ENCODE measurements around the gene CIAO3.
"Not testable (repeated sequence)": the region's sequence is repeated elsewhere in the genome, so short reads cannot be mapped to it uniquely, and the experiment has no call there.

Gene CIAO3

DNA sequence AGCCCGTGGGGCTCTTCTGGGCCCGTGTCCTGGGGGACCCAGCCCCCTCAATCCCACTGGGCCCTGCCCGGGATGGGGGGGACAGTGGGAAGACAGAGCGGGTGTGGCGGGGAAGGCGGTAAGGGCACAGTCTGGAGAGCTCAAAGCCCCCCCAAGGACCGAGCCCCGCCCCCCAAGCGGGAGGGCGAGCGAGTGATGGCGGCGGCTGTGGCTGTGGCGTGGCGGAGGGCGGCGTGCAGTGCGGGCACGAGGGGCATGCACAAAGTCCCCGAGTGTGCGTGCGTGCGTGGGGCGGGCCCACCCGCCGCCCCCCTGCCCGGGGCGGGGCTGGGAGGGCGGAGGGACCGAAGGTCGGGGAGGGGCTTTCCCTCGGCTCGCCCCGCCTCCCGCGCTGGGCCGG is 47.0 kb downstream of the CIAO3 start:
- TF ChIP-seq, protein P1, sequence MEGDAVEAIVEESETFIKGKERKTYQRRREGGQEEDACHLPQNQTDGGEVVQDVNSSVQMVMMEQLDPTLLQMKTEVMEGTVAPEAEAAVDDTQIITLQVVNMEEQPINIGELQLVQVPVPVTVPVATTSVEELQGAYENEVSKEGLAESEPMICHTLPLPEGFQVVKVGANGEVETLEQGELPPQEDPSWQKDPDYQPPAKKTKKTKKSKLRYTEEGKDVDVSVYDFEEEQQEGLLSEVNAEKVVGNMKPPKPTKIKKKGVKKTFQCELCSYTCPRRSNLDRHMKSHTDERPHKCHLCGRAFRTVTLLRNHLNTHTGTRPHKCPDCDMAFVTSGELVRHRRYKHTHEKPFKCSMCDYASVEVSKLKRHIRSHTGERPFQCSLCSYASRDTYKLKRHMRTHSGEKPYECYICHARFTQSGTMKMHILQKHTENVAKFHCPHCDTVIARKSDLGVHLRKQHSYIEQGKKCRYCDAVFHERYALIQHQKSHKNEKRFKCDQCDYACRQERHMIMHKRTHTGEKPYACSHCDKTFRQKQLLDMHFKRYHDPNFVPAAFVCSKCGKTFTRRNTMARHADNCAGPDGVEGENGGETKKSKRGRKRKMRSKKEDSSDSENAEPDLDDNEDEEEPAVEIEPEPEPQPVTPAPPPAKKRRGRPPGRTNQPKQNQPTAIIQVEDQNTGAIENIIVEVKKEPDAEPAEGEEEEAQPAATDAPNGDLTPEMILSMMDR (IDR thresholded peaks at IDR 0.05; ENCODE audit: low read depth, low read length, missing control alignments), result no peak
- no peak overlapping the region for H3K4me3 ChIP-seq (ENCODE audit: low read depth, low read length)
- DNase-seq (ENCODE audit: low read depth), result no peak

DNA sequence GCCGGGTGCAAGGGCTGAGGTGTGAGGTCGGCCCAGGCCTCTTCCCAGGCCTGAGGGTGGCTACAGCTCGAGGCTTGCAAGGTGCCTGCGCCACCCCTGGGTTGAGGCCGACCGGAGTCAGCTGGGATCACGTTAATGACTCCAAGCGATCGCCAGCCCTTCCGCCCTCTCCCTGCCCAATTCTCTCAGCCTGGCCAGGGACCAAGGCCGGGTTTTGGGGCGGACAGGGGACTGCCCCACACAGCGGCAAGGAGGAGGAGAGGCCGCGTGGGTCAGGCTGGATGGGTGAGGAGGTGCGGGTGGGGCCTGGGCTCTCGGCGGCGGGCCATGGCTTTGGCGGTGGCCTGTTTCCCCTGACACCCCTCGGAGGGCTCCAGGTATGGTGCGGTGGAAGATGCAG is 47.4 kb downstream of the CIAO3 start:
- H3K4me3 ChIP-seq (ENCODE audit: low read depth, low read length), result no peak overlapping the region
- TF ChIP-seq, protein P1 (IDR thresholded peaks at IDR 0.05; ENCODE audit: low read depth, low read length, missing control alignments), result no peak
- DNase-seq (ENCODE audit: low read depth), result no peak

DNA sequence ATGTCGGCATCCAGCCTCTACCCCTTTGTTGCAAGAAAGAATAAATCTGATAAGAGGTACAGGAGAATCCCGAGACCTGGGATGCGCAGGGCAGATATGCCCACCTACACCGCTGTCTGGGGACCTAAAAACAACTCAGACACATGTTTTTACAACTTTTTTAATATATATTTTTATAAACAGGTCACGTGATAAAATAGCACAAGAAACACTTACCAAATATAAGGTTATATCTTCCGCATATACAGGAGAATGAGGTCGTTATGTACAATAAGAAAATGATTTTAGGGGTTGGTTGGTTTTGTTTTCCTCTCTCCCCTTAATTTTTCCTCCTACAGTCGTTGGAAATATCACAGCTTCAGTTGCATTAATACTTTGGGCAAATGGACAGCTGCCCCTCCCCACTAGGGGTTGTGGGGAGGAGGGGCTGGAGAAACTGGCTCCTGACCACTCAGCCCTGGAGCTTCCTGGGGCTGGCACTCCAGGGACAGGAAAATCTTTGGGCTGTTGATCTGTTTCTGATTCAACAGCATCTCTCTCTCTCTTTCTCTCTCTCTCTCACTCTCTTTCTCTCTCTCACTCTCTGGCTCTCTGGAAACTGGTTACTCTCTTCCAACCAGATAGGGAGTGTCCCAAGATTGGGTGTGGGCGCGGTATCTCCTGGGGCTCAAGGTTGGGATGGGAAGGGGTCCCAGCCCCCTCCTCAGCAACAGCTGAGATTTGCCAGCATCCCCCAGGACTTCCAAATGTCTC is 48.3 kb downstream of the CIAO3 start:
- no peak for DNase-seq (ENCODE audit: low read depth)
- TF ChIP-seq, protein P1 (IDR thresholded peaks at IDR 0.05; ENCODE audit: low read depth, low read length, missing control alignments), result no peak
- no peak overlapping the region for H3K4me3 ChIP-seq (ENCODE audit: low read depth, low read length)

DNA sequence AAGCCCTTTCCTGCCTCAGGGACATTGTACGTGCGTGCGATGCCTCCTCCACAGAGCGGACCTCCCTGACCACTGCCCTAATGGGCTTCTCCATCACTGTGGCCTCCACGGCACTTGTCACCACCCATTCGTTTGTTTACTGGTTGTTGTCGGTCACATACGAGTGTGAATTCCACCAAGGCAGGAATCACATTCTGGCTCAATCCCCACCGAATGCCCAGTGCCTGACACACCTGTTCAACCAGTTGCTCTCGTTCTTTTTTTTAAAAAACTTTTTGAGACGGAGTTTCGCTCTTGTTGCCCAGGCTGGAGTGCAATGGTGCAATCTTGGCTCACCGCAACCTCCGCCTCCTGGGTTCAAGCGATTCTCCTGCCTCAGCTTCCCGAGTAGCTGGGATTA is 49.6 kb downstream of the CIAO3 start:
- H3K4me3 ChIP-seq (ENCODE audit: low read depth, low read length); DNase-seq (ENCODE audit: low read depth): not testable (repeated sequence)

DNA sequence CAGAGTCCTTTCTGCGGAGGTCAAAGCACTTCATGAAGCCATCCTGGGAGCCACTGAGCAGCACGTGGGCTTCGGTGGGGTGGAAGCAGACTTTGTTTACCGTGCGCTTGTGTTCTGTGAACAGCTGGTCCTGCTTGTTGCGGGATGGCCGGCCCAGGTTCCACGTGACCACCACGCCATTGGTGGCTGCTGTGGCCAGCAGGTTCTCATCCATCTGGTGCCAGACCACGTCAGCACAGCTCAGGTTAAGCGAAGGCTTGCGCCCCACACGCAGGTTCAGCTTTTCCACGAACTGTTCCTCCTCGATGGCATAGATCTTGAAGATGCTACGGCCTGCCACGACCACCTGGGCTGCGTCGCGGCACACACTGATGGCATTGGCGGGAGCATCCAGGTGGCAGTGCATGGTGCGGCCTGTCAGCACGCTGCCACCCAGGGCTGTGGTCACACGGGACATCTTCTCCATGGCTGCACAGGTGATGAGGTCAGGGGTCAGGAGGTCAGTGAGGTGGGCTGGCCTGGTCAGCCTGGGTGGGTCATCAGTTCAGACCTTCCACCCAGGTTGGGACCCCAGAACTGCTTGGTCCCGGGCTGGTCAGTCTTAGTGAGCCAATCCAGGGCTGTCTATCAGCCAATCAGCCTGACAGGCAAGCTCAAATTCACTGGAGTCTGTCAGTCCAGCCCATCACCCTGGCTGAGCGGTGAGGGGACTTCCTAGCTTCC is 51.5 kb downstream of the CIAO3 start:
- H3K4me3 ChIP-seq (ENCODE audit: low read depth, low read length), result peak overlapping the region; percentile 96
- TF ChIP-seq, protein P1 (IDR thresholded peaks at IDR 0.05; ENCODE audit: low read depth, low read length, missing control alignments), result no peak
- DNase-seq (ENCODE audit: low read depth), result no peak

DNA sequence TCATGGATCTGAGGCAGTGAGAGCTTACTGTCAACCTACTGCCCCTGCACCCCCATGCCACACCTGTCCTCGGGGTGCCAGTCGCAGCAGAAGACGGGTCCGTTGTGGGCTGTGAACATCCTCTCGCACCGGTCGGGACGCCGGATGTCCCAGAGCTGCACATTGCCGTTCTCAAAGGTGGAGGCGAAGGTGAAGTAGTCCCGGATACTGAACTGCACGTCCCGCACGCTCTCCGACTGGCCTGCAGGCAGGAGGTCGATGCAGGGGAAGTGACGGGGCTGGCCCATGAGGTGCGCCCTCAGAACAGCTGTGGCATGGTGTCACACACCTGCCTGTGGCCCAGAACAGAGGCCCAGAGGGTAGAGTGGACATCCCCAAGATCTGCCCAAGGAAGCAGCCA is 53.3 kb downstream of the CIAO3 start:
- TF ChIP-seq, protein P1 (IDR thresholded peaks at IDR 0.05; ENCODE audit: low read depth, low read length, missing control alignments), result no peak
- H3K4me3 ChIP-seq (ENCODE audit: low read depth, low read length), result no peak overlapping the region
- no peak for DNase-seq (ENCODE audit: low read depth)

DNA sequence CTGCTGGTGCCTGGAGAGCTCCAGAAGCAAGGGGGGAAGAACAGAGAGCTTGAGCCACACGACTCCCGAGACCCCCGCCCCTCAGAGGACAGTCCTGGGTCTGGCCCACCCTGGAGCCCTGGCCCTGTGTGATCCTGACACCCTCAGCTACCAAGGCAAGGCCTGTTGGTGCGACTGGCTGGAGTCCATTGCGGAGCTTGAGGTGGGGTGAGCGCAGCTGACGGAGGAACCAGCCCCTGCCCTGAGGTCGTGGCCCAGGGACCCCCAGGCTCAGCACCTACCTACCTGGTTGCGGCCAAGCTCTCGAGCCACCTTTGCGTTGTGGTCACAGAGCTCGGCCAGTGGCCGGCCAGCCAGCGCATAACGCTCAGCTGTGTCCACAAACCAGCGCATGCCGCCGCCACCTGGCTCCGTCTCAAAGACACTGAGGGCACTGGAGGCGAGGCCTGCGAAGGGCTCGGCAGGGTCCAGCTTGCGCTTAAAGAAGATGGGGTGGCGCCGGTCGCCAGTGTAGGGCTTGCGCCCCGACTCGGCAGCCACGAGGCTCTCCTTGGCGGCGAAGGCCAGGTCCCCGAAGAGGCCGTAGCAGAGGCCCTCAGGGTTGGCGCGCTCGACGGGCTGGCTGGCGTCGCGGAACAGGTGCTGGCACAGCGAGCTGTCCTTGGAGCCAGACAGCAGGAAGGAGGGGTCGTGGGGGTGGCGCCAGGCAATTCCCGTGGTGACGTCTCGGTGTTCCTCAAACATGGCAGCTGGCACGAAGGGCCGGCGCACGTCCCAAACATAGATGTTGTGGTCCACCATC is 54.1 kb downstream of the CIAO3 start:
- no peak overlapping the region for H3K4me3 ChIP-seq (ENCODE audit: low read depth, low read length)
- DNase-seq (ENCODE audit: low read depth), result no peak
- TF ChIP-seq, protein P1 (IDR thresholded peaks at IDR 0.05; ENCODE audit: low read depth, low read length, missing control alignments), result no peak
